RWPE1 (cell line): ENCODE measurements around the gene CCDC188.

Experiments used
- CTCF ChIA-PET: fragments of 350-600 bp; sonication (Branson Sonifier 250); formaldehyde crosslinking; extraction: SDS; loops from one replicate; lab custom pipeline; 2021; lab: Yijun Ruan, JAX
- POLR2A ChIA-PET: fragments of 400-600 bp; formaldehyde crosslinking; extraction: SDS; loops from one replicate; lab custom pipeline; 2020; ENCODE audit warnings: antibody characterized with exemption; ENCODE audit not compliant: low non-redundant PET; lab: Yijun Ruan, JAX
- DNase-seq: peaks from one replicate; pipeline ENCODE4 v3.0.0; 2012; ENCODE audit warnings: low spot score
- H3K27ac ChIP-seq: fragments of 450-650 bp; 2 replicates; pipeline ENCODE4 v1.5.1; 2017
- TF ChIP-seq, protein P1 (sequence below): fragments of 450-650 bp; conservative IDR thresholded peaks from 2 replicates; pipeline ENCODE4 v1.5.1; 2017; ENCODE audit warnings: low read depth, mild to moderate bottlenecking

Gene CCDC188

DNA sequence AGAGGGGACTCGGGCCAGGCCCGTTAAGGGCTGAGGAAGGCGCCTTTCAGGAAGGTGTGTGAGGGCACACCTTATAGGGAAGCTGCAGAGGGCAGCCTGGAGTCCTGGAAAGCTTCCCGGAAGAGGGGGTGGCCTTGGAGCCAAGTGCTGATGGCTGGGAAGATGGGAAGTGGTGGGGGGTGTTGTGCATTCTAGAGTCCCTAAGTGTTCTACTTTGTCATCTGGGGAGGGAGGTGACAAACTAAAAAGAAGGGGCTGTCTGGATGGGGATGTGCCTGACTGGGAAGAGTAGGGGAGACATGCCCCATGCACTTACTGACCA is 12.5 kb downstream of the CCDC188 start:
- no peak for DNase-seq
- H3K27ac ChIP-seq: peak overlapping the region; percentile 60
- TF ChIP-seq, protein P1, sequence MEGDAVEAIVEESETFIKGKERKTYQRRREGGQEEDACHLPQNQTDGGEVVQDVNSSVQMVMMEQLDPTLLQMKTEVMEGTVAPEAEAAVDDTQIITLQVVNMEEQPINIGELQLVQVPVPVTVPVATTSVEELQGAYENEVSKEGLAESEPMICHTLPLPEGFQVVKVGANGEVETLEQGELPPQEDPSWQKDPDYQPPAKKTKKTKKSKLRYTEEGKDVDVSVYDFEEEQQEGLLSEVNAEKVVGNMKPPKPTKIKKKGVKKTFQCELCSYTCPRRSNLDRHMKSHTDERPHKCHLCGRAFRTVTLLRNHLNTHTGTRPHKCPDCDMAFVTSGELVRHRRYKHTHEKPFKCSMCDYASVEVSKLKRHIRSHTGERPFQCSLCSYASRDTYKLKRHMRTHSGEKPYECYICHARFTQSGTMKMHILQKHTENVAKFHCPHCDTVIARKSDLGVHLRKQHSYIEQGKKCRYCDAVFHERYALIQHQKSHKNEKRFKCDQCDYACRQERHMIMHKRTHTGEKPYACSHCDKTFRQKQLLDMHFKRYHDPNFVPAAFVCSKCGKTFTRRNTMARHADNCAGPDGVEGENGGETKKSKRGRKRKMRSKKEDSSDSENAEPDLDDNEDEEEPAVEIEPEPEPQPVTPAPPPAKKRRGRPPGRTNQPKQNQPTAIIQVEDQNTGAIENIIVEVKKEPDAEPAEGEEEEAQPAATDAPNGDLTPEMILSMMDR: no peak
- CTCF ChIA-PET: no interaction called here
- POLR2A ChIA-PET: no interaction called here

DNA sequence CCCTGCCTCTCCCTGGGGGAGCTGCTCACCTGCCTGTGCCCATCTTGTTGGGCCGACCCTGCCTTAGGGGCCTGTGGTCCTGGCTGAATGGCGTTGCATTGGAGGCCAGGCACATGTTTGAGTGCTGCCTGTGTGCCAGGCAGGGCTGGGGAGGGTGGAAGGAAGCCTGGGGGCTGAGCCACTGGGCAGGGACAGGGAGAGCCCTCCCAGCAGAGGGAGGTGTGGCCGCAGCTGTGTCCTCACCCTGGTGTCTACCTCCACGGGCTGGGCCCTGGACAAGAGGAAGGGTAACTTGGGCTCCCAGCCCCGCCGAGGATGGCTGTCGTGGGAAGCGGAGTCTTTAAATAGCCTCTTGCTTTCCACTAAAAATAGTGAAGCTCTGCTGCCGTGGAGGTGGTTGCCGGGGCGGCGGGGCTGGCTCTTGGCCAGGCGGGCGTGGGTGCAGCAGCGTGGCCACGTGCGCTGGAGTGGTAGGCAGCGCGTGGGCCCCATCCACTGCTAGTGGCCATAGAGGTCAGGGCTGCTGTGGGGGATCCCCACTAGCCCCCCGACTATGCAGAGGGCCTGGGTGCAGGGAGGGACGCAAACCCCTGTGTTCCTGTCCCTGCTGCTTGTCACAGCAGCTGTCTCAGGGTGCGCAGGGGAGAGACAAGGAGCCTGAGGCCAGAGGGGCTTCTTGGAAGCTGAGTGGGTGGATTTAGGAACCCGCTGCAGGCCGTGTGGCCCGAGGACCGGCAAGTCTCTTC is 13.0 kb downstream of the CCDC188 start:
- CTCF ChIA-PET: no interaction called here
- POLR2A ChIA-PET: no interaction called here
- TF ChIP-seq, protein P1: no peak
- H3K27ac ChIP-seq: peak overlapping the region; percentile 60
- no peak for DNase-seq

DNA sequence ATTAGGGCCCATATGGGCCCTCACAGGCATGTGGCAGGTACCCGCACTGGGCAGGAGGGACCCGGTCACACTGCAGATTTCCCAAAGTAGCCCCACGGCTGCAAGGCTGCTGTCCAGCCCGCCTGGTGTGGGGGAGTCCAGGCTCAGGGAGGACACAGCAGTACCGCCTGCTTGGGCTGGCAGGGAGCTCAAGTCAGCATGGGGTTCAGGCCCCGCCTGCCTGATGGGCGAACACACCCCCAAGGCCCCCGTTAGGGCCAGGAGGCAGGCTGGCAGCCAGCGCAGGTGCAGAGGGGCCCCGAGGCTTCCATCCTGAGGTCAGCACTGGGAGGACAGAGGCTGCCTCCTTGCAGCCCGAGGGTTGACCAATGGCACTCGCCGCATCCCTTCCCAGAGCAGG is 13.7 kb downstream of the CCDC188 start:
- POLR2A ChIA-PET: no interaction called here
- peak overlapping the region; percentile 60 for H3K27ac ChIP-seq
- CTCF ChIA-PET: no interaction called here
- TF ChIP-seq, protein P1: no peak
- no peak for DNase-seq

DNA sequence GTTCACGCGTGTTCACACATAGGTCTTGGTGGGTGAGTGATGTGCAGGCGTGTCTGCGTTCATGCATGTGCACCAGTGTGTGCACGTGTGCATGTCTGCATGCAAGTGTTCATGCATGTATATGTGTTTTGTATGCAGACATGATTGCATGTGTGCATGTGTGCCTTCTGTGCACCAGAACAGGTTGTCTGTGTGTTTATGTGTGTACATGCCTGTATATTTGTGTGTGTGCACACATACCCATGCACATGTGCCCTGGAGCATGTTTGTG is 14.3 kb downstream of the CCDC188 start:
- peak overlapping the region; percentile 60 for H3K27ac ChIP-seq
- ChIA-PET CTCF (no interaction called here), POLR2A (no interaction called here)
- no peak for DNase-seq
- TF ChIP-seq, protein P1: no peak

DNA sequence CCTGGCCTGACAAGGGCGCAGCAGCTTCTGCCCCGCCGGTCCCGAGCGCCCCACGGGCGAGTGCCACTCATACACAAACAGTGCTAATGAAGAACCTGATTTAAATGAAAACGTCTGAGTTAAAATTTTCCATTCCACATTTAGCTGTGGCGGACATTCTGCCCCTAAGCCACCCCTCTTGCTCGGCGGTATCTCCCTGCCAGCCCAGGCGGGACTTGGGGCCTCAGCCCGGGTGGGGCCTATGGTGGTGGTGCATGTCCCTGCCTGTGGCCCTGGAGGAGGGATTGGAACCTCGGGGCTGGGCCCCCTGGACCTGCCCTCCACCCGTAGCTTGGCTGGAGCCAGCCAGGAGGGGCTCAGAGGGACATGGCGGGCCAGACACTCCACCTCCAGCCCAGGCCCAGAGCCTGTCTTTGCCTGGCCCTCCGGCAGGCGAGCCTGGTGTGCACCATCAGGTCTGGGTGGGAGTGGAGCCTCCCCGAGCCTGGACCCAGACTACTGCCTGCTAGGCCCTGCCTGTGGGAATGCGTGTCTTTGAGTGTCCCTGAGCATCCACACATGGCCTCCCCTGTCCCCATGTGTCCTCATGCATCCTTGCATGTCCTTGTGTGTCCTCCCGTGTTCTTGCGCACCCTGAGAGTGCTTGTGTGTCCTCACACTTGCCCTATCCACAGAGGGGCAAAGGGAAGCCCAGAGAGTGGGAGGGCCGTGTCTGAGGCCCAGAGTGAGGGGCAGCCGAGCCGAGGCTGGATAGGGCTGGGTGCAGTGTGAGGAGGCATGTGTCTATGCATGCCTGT is 14.9 kb downstream of the CCDC188 start:
- TF ChIP-seq, protein P1: no peak
- POLR2A ChIA-PET: no interaction called here
- DNase-seq: no peak
- CTCF ChIA-PET: no interaction called here
- peak overlapping the region; percentile 60 for H3K27ac ChIP-seq

DNA sequence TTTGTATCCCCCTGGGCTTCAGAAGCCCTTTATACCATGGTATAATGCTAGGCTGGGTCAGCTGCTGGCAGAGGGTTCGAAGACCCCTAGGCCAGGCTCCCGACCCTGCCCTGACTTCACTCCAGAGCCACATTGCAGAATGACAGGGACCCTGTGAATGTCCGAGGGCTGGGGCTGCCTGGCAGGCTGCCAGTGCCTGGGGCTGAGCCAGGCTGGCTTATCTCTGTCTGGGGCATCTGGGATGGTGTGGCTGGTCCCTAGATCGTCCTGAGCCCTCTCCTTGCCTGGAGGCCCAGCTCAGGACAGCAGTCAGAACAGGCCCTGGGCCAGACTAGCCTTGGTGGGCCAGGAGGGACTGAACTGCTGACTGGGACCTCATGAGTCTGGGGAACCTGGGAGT is 15.6 kb downstream of the CCDC188 start:
- POLR2A ChIA-PET: no interaction called here
- TF ChIP-seq, protein P1: no peak
- CTCF ChIA-PET: no interaction called here
- peak overlapping the region; percentile 60 for H3K27ac ChIP-seq
- DNase-seq: no peak
